Measurements from ENCODE around the gene STRN.
"Not testable (repeated sequence)": the region's sequence is repeated elsewhere in the genome, so short reads cannot be mapped to it uniquely, and the experiment has no call there.

DNA sequence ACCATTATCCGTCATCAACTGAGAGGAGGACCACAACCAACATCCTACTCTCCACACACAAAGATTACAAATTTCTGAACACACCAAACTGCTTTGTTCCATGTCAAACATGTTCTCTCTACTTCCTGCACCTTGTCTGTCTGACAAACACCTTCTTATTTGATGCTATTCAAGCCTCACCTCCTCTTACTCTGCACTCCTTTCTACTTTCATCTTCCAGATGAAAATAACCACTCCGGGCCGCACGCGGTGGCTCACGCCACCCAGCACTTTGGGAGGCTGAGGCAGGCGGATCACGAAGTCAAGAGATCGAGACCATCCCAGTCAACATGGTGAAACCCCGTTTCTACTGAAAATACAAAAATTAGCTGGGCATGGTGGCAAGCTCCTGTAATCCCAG, 43.7 kb downstream of the STRN start:
- not testable (repeated sequence) for TF ChIP-seq CTCF (IDR thresholded peaks at IDR 0.05); ZFX (IDR thresholded peaks at IDR 0.05; ENCODE audit: borderline replicate concordance)
